CD8-positive, alpha-beta memory T cell (primary cell): ENCODE measurements around the gene IGSF22. TPM values are rescaled to one million over a fixed set of nuclear protein-coding genes. Genes with fewer than 3 reads are reported as not detected.

Source experiments
- CTCF ChIA-PET: fragments of 350-600 bp; sonication (Branson Sonifier 250); formaldehyde crosslinking; loops from one replicate; lab custom pipeline; 2021; ENCODE audit warnings: antibody characterized with exemption; lab: Charles Lee
- POLR2A ChIA-PET: fragments of 350-600 bp; sonication (Branson Sonifier 250); formaldehyde crosslinking; loops from one replicate; lab custom pipeline; 2021; ENCODE audit warnings: antibody characterized with exemption; lab: Charles Lee
- DNase-seq, 5 donors: peaks; one replicate each; pipeline versions ENCODE4 v3.0.0 to v3.0.0-alpha.2; 2020 to 2022; ENCODE audit warnings: mixed read lengths in 1 of 5
- H3K27ac ChIP-seq: one replicate; pipeline ENCODE4 v1.7.0; 2013; ENCODE audit warnings: low read depth, mild to moderate bottlenecking, low read length, moderate library complexity
- H3K27me3 ChIP-seq: 2 replicates; pipeline ENCODE4 v1.7.0; 2013; ENCODE audit warnings: low read length, mild to moderate bottlenecking; ENCODE audit not compliant: insufficient read depth, poor library complexity, severe bottlenecking
- H3K36me3 ChIP-seq: 2 replicates; pipeline ENCODE4 v1.7.0; 2013; ENCODE audit warnings: mild to moderate bottlenecking, low read length, moderate library complexity; ENCODE audit not compliant: insufficient read depth
- H3K4me1 ChIP-seq: 2 replicates; pipeline ENCODE4 v1.7.0; 2013; ENCODE audit warnings: mild to moderate bottlenecking, low read length, moderate library complexity; ENCODE audit not compliant: insufficient read depth
- H3K4me3 ChIP-seq: 2 replicates; pipeline ENCODE4 v1.7.0; 2013; ENCODE audit warnings: mild to moderate bottlenecking, low read length
- H3K9me3 ChIP-seq: 2 replicates; pipeline ENCODE4 v1.7.0; 2013; ENCODE audit warnings: mild to moderate bottlenecking, low read length
- H3K27ac Mint-ChIP-seq, 8 donors: one replicate each; pipeline ENCODE4 v1.8.0; 2020 to 2021; ENCODE audit warnings: mixed read lengths in 8 of 8, mild to moderate bottlenecking in 6 of 8, inconsistent platforms in 3 of 8, moderate library complexity in 3 of 8
- H3K27me3 Mint-ChIP-seq, 2 donors: one replicate each; pipeline ENCODE4 v1.8.0; 2020 to 2021; ENCODE audit warnings: mixed read lengths in 2 of 2, mild to moderate bottlenecking in 1 of 2, moderate library complexity in 1 of 2
- H3K36me3 Mint-ChIP-seq, 3 donors: one replicate each; pipeline ENCODE4 v1.8.0; 2020 to 2021; ENCODE audit warnings: mixed read lengths in 3 of 3, inconsistent platforms in 1 of 3, mild to moderate bottlenecking in 1 of 3
- H3K4me1 Mint-ChIP-seq, 3 donors: one replicate each; pipeline ENCODE4 v1.8.0; 2020 to 2021; ENCODE audit warnings: mixed read lengths in 3 of 3, inconsistent platforms in 1 of 3, mild to moderate bottlenecking in 1 of 3
- H3K4me3 Mint-ChIP-seq, 7 donors: one replicate each; pipeline ENCODE4 v1.8.0; 2020 to 2021; ENCODE audit warnings: mixed read lengths in 7 of 7, mild to moderate bottlenecking in 6 of 7, moderate library complexity in 4 of 7, inconsistent platforms in 2 of 7
- H3K9me3 Mint-ChIP-seq, 5 donors: one replicate each; pipeline ENCODE4 v1.8.0; 2020 to 2022; ENCODE audit warnings: mixed read lengths in 5 of 5, mild to moderate bottlenecking in 3 of 5, moderate library complexity in 2 of 5, inconsistent platforms in 1 of 5
- polyA plus RNA-seq: library from polyadenylated mRNA; unstranded; fragments of 300-500 nt; fragmentation: Illumina TruSeq; gene quantifications from one replicate; pipeline ENCODE4 v1.2.3, GENCODE V29; 2021
- total RNA-seq, 2 experiments: library from RNA; stranded (reverse); gene quantifications; one replicate each; pipeline ENCODE4 v1.2.3, GENCODE V29; 2021

The IGSF22 gene
- total and polyA plus RNA-seq, 3 experiments from 2014 or later: 0.20 to 6.1 (median 0.33) TPM

- Histone ChIP-seq H3K4me3 (no peak overlapping the region), H3K36me3 (no peaks in the 10 kb centered on the region), H3K27me3 (no peaks in the 10 kb centered on the region), H3K27ac (no peak overlapping the region), H3K4me1 (peaks cover 10% of the 10 kb centered on the region), H3K9me3 (no peaks in the 10 kb centered on the region)
- H3K36me3 Mint-ChIP-seq: peaks cover 0 to 2% (median 0%) of the 10 kb centered on the region in 3 donors
- H3K9me3 Mint-ChIP-seq: no peaks in the 10 kb centered on the region
- no peak overlapping the region for H3K27ac Mint-ChIP-seq
- peaks cover 16 to 31% (median 21%) of the 10 kb centered on the region in 3 donors for H3K4me1 Mint-ChIP-seq
- POLR2A ChIA-PET: no interaction called here
- no peak for DNase-seq
- CTCF ChIA-PET: interaction anchor here (7.4 kb wide), 1 partner anchor 13 kb away, joined by 44 read pairs; no protein-coding TSS in a partner anchor
- peak overlapping the region in 1 of 7 donors; percentile 5 for H3K4me3 Mint-ChIP-seq
- peaks cover 0 to 1% of the 10 kb centered on the region in 2 donors for H3K27me3 Mint-ChIP-seq
These were observed 16.6 kb downstream of the IGSF22 start for GRCh38 chr11:18709414-18709813.

- POLR2A ChIA-PET: no interaction called here
- peaks cover 16 to 31% (median 21%) of the 10 kb centered on the region in 3 donors for H3K4me1 Mint-ChIP-seq
These were observed 18.1 kb downstream of the IGSF22 start for GRCh38 chr11:18707811-18708340.

DNA sequence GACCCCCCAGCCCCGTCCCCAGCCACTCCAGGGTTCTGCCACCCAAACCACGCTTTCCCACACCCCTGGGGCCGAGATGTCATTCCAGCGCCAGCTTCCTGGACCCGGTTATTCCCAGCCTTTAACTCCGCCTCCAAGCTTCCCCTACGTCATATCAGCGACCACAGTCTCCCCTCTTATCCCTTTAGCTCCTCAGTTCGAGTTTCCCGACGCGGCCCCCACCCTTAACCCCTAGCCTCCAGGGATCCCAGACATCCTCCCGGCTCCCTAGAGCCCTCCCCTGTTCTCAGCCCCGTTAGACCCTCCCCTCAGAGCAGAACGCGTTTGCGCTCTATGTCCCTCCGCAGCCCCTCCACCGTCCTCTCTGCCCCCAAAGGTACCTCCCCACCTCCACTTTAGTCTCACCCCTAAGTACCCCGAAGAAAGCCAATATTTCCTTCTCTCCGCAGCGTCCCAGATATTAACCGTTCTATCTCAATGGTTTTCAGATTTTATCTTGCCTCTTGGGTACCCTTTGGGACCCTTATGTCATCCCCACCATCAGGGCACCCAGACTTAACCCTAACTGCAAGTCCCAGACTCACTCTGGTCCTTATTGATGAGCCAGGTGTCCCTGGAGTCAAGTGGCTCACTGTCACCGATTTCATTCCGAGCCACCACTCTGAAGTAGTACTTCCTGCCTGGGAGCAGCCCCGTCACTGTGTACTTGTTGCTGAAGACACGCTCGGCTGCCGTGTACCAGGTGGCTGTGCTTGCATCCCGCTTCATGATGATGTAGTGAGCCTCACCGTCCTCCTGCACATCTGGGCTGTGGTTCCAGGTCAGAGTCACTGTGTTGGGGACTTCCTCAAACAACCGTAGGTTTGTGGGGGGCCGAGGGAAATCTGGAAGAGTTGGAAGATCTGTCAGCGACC, 19.4 kb downstream of the IGSF22 start:
- Histone ChIP-seq H3K36me3 (no peaks in the 10 kb centered on the region), H3K4me1 (peaks cover 10% of the 10 kb centered on the region), H3K9me3 (no peaks in the 10 kb centered on the region), H3K27me3 (no peaks in the 10 kb centered on the region), H3K4me3 (peak overlapping the region; percentile 72), H3K27ac (peak overlapping the region; percentile 19)
- peak in 4 of 5 donors; percentile 53 to 76 (median 57) for DNase-seq
- CTCF ChIA-PET: interaction anchor here (0.7 to 7.4 kb wide), 4 partner anchors 9 to 125 kb away, joined by 3 to 44 read pairs (median 4); partner anchors contain the start of gene SPTY2D1
- H3K9me3 Mint-ChIP-seq: no peaks in the 10 kb centered on the region
- H3K27ac Mint-ChIP-seq: peak overlapping the region; percentile 38 to 98 (median 94)
- H3K4me1 Mint-ChIP-seq: peaks cover 16 to 31% (median 21%) of the 10 kb centered on the region in 3 donors
- peaks cover 0 to 1% of the 10 kb centered on the region in 2 donors for H3K27me3 Mint-ChIP-seq
- POLR2A ChIA-PET: interaction anchor here (1.0 to 1.9 kb wide), 3 partner anchors 10 to 72 kb away, joined by 3 to 14 read pairs (median 4); partner anchors contain the start of gene SPTY2D1
- H3K36me3 Mint-ChIP-seq: peaks cover 2 to 4% (median 2%) of the 10 kb centered on the region in 3 donors
- H3K4me3 Mint-ChIP-seq: peak overlapping the region; percentile 88 to 94 (median 92)

More at GRCh38 chr11:18707811-18708340, 18.1 kb downstream of the IGSF22 start:
- peaks cover 0 to 1% of the 10 kb centered on the region in 2 donors for H3K27me3 Mint-ChIP-seq
- peak overlapping the region in 5 of 7 donors; percentile 88 to 94 (median 92) for H3K4me3 Mint-ChIP-seq
- H3K9me3 Mint-ChIP-seq: no peaks in the 10 kb centered on the region
- Histone ChIP-seq H3K4me3 (no peak overlapping the region), H3K27ac (no peak overlapping the region), H3K27me3 (no peaks in the 10 kb centered on the region), H3K4me1 (peaks cover 10% of the 10 kb centered on the region), H3K9me3 (no peaks in the 10 kb centered on the region), H3K36me3 (no peaks in the 10 kb centered on the region)
- CTCF ChIA-PET: interaction anchor here (1.0 to 7.4 kb wide), 4 partner anchors 11 to 24 kb away, joined by 3 to 44 read pairs (median 3); no protein-coding TSS in a partner anchor
- H3K27ac Mint-ChIP-seq: peak overlapping the region in 6 of 8 donors; percentile 14 to 96 (median 61)
- DNase-seq: no peak
- peaks cover 2 to 4% (median 2%) of the 10 kb centered on the region in 3 donors for H3K36me3 Mint-ChIP-seq

DNA sequence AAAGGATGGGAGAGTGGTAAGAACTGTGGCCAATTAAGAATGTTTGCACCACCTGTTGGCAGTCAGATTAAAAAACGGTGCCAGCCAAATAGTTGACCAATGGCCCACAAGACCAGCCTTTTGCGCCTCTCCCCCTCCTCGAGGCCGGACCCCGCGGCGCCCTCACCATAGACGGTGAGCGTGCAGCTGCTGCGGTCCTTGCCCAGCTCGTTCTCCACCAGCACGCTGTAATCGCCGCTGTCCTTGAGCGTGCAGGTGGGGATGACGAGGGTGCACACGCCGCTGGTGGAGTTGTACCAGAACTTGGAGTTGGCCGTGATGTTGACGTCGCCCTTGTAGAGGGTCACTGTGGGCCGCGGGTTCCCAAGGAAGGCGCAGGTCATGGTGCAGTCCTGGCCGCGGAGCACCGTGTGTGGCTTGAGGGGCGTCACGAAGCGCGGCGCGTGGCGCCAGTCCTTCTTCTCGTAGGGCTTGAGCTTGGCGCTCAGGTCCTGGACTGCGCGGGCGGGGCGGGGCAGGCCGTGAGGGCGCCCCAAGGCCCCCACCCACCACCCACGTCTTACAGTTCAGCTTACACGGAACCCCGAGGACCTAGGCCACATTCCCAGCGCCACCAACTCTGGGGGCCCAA, 20.2 kb downstream of the IGSF22 start:
- Histone ChIP-seq H3K4me3 (peak overlapping the region; percentile 50), H3K27me3 (no peaks in the 10 kb centered on the region), H3K36me3 (no peaks in the 10 kb centered on the region), H3K4me1 (peaks cover 10% of the 10 kb centered on the region), H3K27ac (no peak overlapping the region), H3K9me3 (no peaks in the 10 kb centered on the region)
- ChIA-PET CTCF (interaction anchor here (0.7 to 7.4 kb wide), 7 partner anchors 8 to 312 kb away, joined by 3 to 44 read pairs (median 3); partner anchors contain the start of genes LDHA and SPTY2D1), POLR2A (interaction anchor here (1.0 to 1.9 kb wide), 3 partner anchors 9 to 72 kb away, joined by 3 to 14 read pairs (median 4); partner anchors contain the start of gene SPTY2D1)
- DNase-seq: peak in 3 of 5 donors; percentile 7 to 26 (median 23)
- Mint-ChIP-seq H3K27ac (peak overlapping the region in 7 of 8 donors; percentile 15 to 78 (median 54)), H3K4me1 (peaks cover 16 to 31% (median 21%) of the 10 kb centered on the region in 3 donors), H3K4me3 (peak overlapping the region; percentile 88 to 94 (median 92)), H3K9me3 (no peaks in the 10 kb centered on the region), H3K36me3 (peaks cover 2 to 4% (median 2%) of the 10 kb centered on the region in 3 donors), H3K27me3 (peaks cover 0 to 1% of the 10 kb centered on the region in 2 donors)

GRCh38 chr11:18704698-18705097, 21.3 kb downstream of the IGSF22 start:
- ChIA-PET CTCF (interaction anchor here (0.8 to 7.4 kb wide), 6 partner anchors 10 to 311 kb away, joined by 3 to 44 read pairs (median 3); partner anchors contain the start of gene LDHA), POLR2A (no interaction called here)
- Histone ChIP-seq H3K27me3 (no peaks in the 10 kb centered on the region), H3K4me3 (no peak overlapping the region), H3K9me3 (no peaks in the 10 kb centered on the region), H3K27ac (no peak overlapping the region), H3K36me3 (no peaks in the 10 kb centered on the region), H3K4me1 (peaks cover 11% of the 10 kb centered on the region)
- H3K36me3 Mint-ChIP-seq: peaks cover 2 to 4% (median 2%) of the 10 kb centered on the region in 3 donors
- H3K4me1 Mint-ChIP-seq: peaks cover 18 to 38% (median 22%) of the 10 kb centered on the region in 3 donors
- no peaks in the 10 kb centered on the region for H3K9me3 Mint-ChIP-seq
- DNase-seq: no peak
- H3K27me3 Mint-ChIP-seq: peaks cover 0 to 1% of the 10 kb centered on the region in 2 donors
- H3K27ac Mint-ChIP-seq: peak overlapping the region in 3 of 8 donors; percentile 15 to 79 (median 47)
- peak overlapping the region in 6 of 7 donors; percentile 19 to 93 (median 64) for H3K4me3 Mint-ChIP-seq

GRCh38 chr11:18704045-18704645, 21.8 kb downstream of the IGSF22 start:
- ChIA-PET POLR2A (no interaction called here), CTCF (interaction anchor here (0.9 to 7.4 kb wide), 5 partner anchors 9 to 310 kb away, joined by 3 to 44 read pairs (median 3); partner anchors contain the start of gene LDHA)
- Histone ChIP-seq H3K27ac (no peak overlapping the region), H3K4me1 (peaks cover 16% of the 10 kb centered on the region), H3K27me3 (no peaks in the 10 kb centered on the region), H3K36me3 (no peaks in the 10 kb centered on the region), H3K9me3 (no peaks in the 10 kb centered on the region), H3K4me3 (no peak overlapping the region)
- Mint-ChIP-seq H3K9me3 (no peaks in the 10 kb centered on the region), H3K36me3 (peaks cover 2 to 4% (median 3%) of the 10 kb centered on the region in 3 donors), H3K4me3 (peak overlapping the region in 5 of 7 donors; percentile 32 to 91 (median 45)), H3K27ac (peak overlapping the region in 4 of 8 donors; percentile 7 to 71 (median 33)), H3K4me1 (peaks cover 23 to 43% (median 28%) of the 10 kb centered on the region in 3 donors), H3K27me3 (peaks cover 0 to 1% of the 10 kb centered on the region in 2 donors)
- no peak for DNase-seq
